MM.1S (cell line): ENCODE measurements around the gene ENTPD2.

Source experiments
- EZH2 ChIP-seq: fragments of 300-600 bp; sonication (generic); optimal IDR thresholded peaks from 2 replicates; pipeline ENCODE3; 2017; ENCODE audit warnings: low read depth, mild to moderate bottlenecking, antibody characterized with exemption, low read length, mixed read lengths
- TF ChIP-seq, protein P1 (sequence below): fragments of 300-600 bp; sonication (generic); IDR thresholded peaks from 2 replicates; pipeline ENCODE4 v1.5.1; 2016; ENCODE audit warnings: antibody characterized with exemption, low read length, mixed read lengths

GRCh38 chr9:137076636-137077009 lies 22.8 kb upstream of the ENTPD2 start:
- no peak for TF ChIP-seq EZH2
- TF ChIP-seq, protein P1, sequence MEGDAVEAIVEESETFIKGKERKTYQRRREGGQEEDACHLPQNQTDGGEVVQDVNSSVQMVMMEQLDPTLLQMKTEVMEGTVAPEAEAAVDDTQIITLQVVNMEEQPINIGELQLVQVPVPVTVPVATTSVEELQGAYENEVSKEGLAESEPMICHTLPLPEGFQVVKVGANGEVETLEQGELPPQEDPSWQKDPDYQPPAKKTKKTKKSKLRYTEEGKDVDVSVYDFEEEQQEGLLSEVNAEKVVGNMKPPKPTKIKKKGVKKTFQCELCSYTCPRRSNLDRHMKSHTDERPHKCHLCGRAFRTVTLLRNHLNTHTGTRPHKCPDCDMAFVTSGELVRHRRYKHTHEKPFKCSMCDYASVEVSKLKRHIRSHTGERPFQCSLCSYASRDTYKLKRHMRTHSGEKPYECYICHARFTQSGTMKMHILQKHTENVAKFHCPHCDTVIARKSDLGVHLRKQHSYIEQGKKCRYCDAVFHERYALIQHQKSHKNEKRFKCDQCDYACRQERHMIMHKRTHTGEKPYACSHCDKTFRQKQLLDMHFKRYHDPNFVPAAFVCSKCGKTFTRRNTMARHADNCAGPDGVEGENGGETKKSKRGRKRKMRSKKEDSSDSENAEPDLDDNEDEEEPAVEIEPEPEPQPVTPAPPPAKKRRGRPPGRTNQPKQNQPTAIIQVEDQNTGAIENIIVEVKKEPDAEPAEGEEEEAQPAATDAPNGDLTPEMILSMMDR: no peak
